GM21526 (cell line): ENCODE measurements around the gene SCGB2A2.

Source experiments
- ATAC-seq: cut with Tn5 transposase; IDR thresholded peaks from one replicate; pipeline ENCODE4 v1.9.1; 2021; ENCODE audit warnings: moderate library complexity; ENCODE audit not compliant: unreplicated experiment, low FRiP score

Gene SCGB2A2

GRCh38 chr11:62298975-62299374, 29.0 kb downstream of the SCGB2A2 start, which contains the start of gene SCGB1D4:
SCGB1D4 (minus strand) TSS chr11:62299075; CDS start chr11:62299010, 65 bp downstream.
- no peak for ATAC-seq

DNA sequence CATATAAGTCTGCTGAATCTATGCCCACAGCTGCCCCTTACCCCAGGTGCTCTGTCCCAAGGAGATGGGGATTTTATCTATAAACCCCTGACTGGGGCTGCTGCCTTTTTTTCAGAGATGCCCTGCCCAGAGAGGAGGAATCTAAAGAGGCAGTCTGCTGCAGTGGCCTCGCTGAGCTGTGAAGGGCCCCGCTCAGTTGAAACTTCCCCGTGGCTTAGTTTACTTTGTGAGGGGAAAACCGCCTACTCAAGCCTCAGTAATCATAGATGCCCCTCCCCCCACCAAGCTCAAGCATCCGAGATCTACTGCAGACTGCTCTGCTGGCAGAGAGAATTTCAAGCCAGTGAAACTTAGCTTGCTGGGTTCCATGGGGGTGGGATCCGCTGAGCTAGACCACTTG, 36.3 kb downstream of the SCGB2A2 start:
- no peak for ATAC-seq

DNA sequence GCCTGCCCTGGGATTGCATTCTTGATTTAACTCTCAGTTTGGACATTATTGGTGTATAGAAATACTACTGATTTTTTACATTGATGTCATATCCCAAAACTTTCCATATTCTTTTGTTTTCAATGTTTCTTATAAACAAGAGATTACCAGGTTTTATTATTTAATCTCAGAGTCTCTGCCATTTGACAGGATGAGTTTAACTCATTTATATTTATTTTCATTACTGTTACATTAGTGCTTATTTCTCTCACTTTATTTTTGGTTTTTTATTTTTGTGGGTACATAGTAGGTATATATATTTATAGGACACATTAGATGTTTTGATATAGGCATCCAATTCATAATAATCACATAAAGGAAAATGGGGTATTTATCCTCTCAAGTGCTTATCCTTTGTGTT, 38.0 kb downstream of the SCGB2A2 start:
- ATAC-seq: no peak

DNA sequence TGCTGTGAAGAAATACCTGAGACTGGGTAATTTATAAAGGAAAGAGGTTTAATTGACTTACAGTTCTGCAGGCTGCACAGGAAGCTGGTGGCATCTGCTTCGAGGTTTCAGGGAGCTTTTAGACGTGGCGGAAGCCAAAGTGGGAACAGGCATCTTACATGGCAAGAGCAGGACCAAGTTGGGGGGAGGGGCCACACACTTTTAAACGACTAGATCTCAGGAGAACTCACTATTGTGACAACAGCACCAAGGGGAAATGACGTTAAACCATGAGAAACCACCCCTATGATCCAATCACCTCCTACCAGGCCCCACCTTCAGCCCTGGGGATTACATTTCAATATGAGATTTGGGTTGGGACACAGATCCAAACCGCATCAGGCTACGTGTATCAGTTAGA, 40.0 kb downstream of the SCGB2A2 start:
- no peak for ATAC-seq

GRCh38 chr11:62315431-62315830, 45.5 kb downstream of the SCGB2A2 start:
- no peak for ATAC-seq

DNA sequence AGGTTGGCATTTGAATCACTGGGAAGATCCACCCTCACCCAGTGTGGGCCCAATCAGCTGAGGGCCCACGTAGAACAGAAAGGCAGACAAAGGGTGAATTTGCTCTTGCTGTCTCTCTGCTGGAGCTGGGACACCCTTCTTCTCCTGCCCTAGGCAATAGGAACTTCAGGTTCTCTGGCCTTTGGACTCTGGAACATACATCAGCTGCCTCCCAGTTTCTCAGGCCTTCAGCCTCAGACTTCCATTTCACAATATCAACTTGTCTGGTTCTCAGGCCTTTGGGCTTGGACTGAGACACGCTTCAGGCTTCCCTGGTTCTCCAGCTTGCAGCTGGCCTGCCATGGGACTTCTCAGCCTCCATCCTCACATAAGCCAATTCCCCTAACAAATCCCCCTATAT, 52.6 kb downstream of the SCGB2A2 start:
- no peak for ATAC-seq
